ENCODE measurements around the gene SMIM12. TPM values are rescaled to one million over a fixed set of nuclear protein-coding genes. Genes with fewer than 3 reads are reported as not detected.

SMIM12 gene
- total RNA-seq, 2 donors from 2014 or later: 26.6 to 34.0 TPM

- Histone ChIP-seq H3K4me3 (no peak overlapping the region), H3K27ac (no peak overlapping the region), H3K36me3 (no peaks in the 10 kb centered on the region), H3K27me3 (no peaks in the 10 kb centered on the region), H3K9me3 (no peaks in the 10 kb centered on the region), H3K4me1 (peaks cover 0 to 13% of the 10 kb centered on the region in 2 donors)
- no peak for TF ChIP-seq CTCF (IDR thresholded peaks at IDR 0.05)
- no peak for DNase-seq (ENCODE audit: low spot score)
Measured at GRCh38 chr1:34868230-34869049, 8.9 kb upstream of the SMIM12 start.

DNA sequence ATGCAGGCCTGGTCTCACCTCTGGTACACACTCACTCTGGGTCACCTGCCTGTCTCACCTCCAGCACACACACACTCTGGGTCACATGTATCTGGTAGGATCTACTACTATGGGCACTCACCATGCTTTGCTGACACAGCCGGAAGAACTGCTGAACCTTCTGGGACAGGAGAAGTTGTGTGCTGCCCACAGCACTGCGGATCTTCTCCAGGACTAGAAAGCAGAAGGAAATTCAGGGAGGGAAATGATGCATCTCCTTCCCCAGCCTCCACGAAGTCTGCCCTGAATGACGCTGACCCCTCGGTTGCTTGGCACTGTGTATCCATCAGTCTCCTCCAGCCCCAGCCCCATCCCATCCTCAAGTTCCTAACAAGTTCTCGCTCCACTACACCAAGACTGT lies 7.9 kb upstream of the SMIM12 start:
- peaks cover 0 to 13% of the 10 kb centered on the region in 2 donors for H3K4me1 ChIP-seq
- TF ChIP-seq CTCF (IDR thresholded peaks at IDR 0.05): no peak
- no peaks in the 10 kb centered on the region for H3K9me3 ChIP-seq
- no peak for DNase-seq (ENCODE audit: low spot score)
- no peak overlapping the region for H3K4me3 ChIP-seq
- no peaks in the 10 kb centered on the region for H3K36me3 ChIP-seq
- H3K27ac ChIP-seq: no peak overlapping the region
- H3K27me3 ChIP-seq: no peaks in the 10 kb centered on the region

GRCh38 chr1:34866762-34867109 lies 7.2 kb upstream of the SMIM12 start:
- no peak for DNase-seq (ENCODE audit: low spot score)
- Histone ChIP-seq H3K4me1 (peaks cover 0 to 13% of the 10 kb centered on the region in 2 donors), H3K27me3 (no peaks in the 10 kb centered on the region), H3K36me3 (no peaks in the 10 kb centered on the region), H3K4me3 (peak overlapping the region; percentile 62 to 74), H3K27ac (peak overlapping the region in 1 of 2 donors; percentile 81), H3K9me3 (no peaks in the 10 kb centered on the region)
- no peak for TF ChIP-seq CTCF (IDR thresholded peaks at IDR 0.05)

GRCh38 chr1:34865981-34866761 lies 6.6 kb upstream of the SMIM12 start:
- Histone ChIP-seq H3K27ac (peak overlapping the region; percentile 81 to 84), H3K4me3 (peak overlapping the region; percentile 62 to 74), H3K4me1 (peaks cover 0 to 13% of the 10 kb centered on the region in 2 donors), H3K36me3 (no peaks in the 10 kb centered on the region), H3K9me3 (no peaks in the 10 kb centered on the region), H3K27me3 (no peaks in the 10 kb centered on the region)
- peak; percentile 90 to 97 for TF ChIP-seq CTCF (IDR thresholded peaks at IDR 0.05)
- DNase-seq (ENCODE audit: low spot score): peak; percentile 88

DNA sequence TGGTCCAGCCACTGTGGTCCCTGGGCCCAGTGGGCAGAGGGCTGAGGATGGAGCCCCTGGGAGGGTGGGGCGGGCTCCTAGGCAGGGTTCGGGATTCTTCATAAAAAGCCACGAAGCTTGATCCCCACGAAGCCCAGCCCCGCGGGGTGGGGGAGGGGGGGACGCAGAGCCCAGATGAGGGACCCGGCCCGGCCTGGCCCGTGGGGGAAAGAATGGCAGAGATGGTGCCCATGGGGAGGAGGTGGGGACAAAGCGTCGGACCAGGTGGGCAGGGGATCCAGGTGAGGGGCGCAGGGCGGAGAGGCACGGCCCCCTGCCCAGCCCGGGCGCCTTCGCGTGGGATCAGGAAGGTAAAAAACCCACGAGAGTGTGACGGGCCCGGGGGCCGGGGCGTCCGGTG lies 6.0 kb upstream of the SMIM12 start:
- no peak for TF ChIP-seq CTCF (IDR thresholded peaks at IDR 0.05)
- no peak for DNase-seq (ENCODE audit: low spot score)
- Histone ChIP-seq H3K27me3 (no peaks in the 10 kb centered on the region), H3K36me3 (no peaks in the 10 kb centered on the region), H3K4me1 (peaks cover 0 to 13% of the 10 kb centered on the region in 2 donors), H3K9me3 (no peaks in the 10 kb centered on the region), H3K27ac (peak overlapping the region; percentile 81 to 84), H3K4me3 (peak overlapping the region; percentile 62 to 74)

All from right atrium auricular region (tissue), 2 donors.